Bronchial epithelial cell (primary cell): ENCODE data around the gene NOS1AP. TPM values are rescaled to one million over a fixed set of nuclear protein-coding genes. Genes with fewer than 3 reads are reported as not detected.

ENCODE experiments used
- DNase-seq: peaks from one replicate; pipeline ENCODE4 v3.0.0-alpha.2; 2010; ENCODE audit warnings: low read depth
- FAIRE-seq: peaks from 2 replicates; lab custom pipeline; 2011; peaks lifted over from hg19 to GRCh38; lab: Jason Lieb, UNC
- H3K27me3 ChIP-seq: 2 replicates; pipeline ENCODE4 v1.5.1; 2011; ENCODE audit warnings: low read length; ENCODE audit not compliant: control insufficient read depth, insufficient read depth
- H3K36me3 ChIP-seq: 2 replicates; pipeline ENCODE4 v1.5.1; 2011; ENCODE audit warnings: low read length; ENCODE audit not compliant: control insufficient read depth, insufficient read depth
- H3K4me3 ChIP-seq: 2 replicates; pipeline ENCODE4 v1.5.1; 2011; ENCODE audit warnings: mild to moderate bottlenecking, low read depth, low read length, control low read depth
- total RNA-seq: library from RNA; depleted of rRNA; stranded (reverse); fragments of >200 nt; gene quantifications from 2 replicates; pipeline ENCODE4 v1.2.1, GENCODE V29; 2014
- TF ChIP-seq, protein P1 (sequence below): IDR thresholded peaks from 2 replicates; pipeline ENCODE4 v1.5.1; 2011; ENCODE audit warnings: mild to moderate bottlenecking, moderate library complexity, low read length, control low read depth, inconsistent platforms; ENCODE audit not compliant: insufficient read depth, severe bottlenecking

Gene NOS1AP
- total RNA-seq, 1 donor from 2014 or later, result 1.3 TPM

GRCh38 chr1:162023547-162024501 is 45.7 kb upstream of the NOS1AP start, which contains the start of gene OLFML2B:
Gene OLFML2B, minus strand, starts transcription at chr1:162023869. Its CDS starts 439 bp downstream, at chr1:162023430.
- DNase-seq (peak; percentile 79), FAIRE-seq (no peak)
- Histone ChIP-seq H3K36me3 (no peaks in the 10 kb centered on the region), H3K4me3 (peak within 1 kb of the TSS; percentile 40), H3K27me3 (peaks cover 9% of the 10 kb centered on the region)
- TF ChIP-seq, protein P1, sequence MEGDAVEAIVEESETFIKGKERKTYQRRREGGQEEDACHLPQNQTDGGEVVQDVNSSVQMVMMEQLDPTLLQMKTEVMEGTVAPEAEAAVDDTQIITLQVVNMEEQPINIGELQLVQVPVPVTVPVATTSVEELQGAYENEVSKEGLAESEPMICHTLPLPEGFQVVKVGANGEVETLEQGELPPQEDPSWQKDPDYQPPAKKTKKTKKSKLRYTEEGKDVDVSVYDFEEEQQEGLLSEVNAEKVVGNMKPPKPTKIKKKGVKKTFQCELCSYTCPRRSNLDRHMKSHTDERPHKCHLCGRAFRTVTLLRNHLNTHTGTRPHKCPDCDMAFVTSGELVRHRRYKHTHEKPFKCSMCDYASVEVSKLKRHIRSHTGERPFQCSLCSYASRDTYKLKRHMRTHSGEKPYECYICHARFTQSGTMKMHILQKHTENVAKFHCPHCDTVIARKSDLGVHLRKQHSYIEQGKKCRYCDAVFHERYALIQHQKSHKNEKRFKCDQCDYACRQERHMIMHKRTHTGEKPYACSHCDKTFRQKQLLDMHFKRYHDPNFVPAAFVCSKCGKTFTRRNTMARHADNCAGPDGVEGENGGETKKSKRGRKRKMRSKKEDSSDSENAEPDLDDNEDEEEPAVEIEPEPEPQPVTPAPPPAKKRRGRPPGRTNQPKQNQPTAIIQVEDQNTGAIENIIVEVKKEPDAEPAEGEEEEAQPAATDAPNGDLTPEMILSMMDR, result peak; percentile 23

DNA sequence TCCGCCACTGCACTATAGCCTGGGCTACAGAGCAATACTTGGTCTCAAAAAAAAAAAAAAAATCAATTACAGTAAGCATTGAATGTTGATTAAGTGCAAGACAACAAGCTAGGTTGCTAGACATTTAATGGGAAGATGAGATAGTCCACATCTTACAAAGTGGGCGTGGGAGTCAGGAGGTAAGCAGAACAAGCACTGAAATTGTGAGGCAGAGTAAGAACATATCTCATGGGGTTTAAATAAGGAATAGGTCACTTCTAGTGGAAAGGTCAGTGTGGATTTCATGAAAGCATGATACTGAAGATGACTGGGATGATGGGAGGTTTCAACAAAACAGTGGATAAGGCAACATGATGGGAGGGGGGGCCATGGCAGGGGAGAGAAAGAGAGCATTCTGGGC is 44.0 kb upstream of the NOS1AP start:
- H3K4me3 ChIP-seq, result no peak overlapping the region
- FAIRE-seq (no peak), DNase-seq (no peak)
- TF ChIP-seq, protein P1, result no peak
- peaks cover 11% of the 10 kb centered on the region for H3K27me3 ChIP-seq
- H3K36me3 ChIP-seq, result no peaks in the 10 kb centered on the region

GRCh38 chr1:162026881-162027280 is 42.6 kb upstream of the NOS1AP start:
- TF ChIP-seq, protein P1, result no peak
- Histone ChIP-seq H3K4me3 (no peak overlapping the region), H3K27me3 (peaks cover 7% of the 10 kb centered on the region), H3K36me3 (no peaks in the 10 kb centered on the region)
- no peak for DNase-seq
- FAIRE-seq, result no peak

DNA sequence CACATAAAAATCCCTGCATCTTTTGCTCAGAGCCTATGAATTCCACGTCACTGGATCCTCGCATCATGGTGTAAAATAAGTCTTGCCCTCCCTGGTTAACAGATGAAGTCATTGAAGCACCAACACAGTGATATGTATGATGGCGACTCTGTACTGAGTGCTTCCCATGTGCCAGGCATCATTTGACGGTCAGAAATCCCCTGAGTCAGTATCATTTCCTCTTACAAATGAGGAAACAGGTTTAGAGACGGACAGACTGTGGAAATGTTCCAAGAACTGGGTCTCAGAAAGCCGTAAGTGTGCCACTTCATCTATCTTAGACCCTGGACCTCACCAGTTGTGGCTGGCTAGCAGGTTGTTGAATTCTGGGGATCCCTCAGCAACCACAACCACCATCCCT is 40.8 kb upstream of the NOS1AP start:
- FAIRE-seq, result no peak
- peaks cover 1% of the 10 kb centered on the region for H3K27me3 ChIP-seq
- DNase-seq, result peak; percentile 7
- TF ChIP-seq, protein P1, result no peak
- no peak overlapping the region for H3K4me3 ChIP-seq
- no peaks in the 10 kb centered on the region for H3K36me3 ChIP-seq

- no peaks in the 10 kb centered on the region for H3K36me3 ChIP-seq
- peaks cover 1% of the 10 kb centered on the region for H3K27me3 ChIP-seq
- DNase-seq, result no peak
- no peak for FAIRE-seq
- no peak overlapping the region for H3K4me3 ChIP-seq
- TF ChIP-seq, protein P1, result no peak
Observed at GRCh38 chr1:162029157-162029556, 40.3 kb upstream of the NOS1AP start.
